HepG2 (cell line): ENCODE results near the gene COL9A3. TPM values are rescaled to one million over a fixed set of nuclear protein-coding genes. Genes with fewer than 3 reads are reported as not detected.

Source experiments
- AKAP8 ChIP-seq: sonication (generic); formaldehyde crosslinking; IDR thresholded peaks from 2 replicates; pipeline ENCODE4 v1.5.1; 2020; ENCODE audit warnings: mild to moderate bottlenecking, missing genetic modification reagents
- CSRNP1 ChIP-seq: sonication (generic); formaldehyde crosslinking; IDR thresholded peaks from 2 replicates; pipeline ENCODE4 v1.8.1; 2023; ENCODE audit warnings: mild to moderate bottlenecking, missing genetic modification reagents
- ERF ChIP-seq: IDR thresholded peaks from 2 replicates; pipeline ENCODE4 v1.6.1; 2018; ENCODE audit warnings: missing biosample characterization, missing genetic modification reagents
- HDAC1 ChIP-seq: sonication (generic); formaldehyde crosslinking; IDR thresholded peaks from 2 replicates; pipeline ENCODE4 v1.5.1; 2020; ENCODE audit warnings: mild to moderate bottlenecking, missing genetic modification reagents
- IRF1 ChIP-seq: sonication (generic); formaldehyde crosslinking; IDR thresholded peaks from 2 replicates; pipeline ENCODE4 v1.4.0; 2020; ENCODE audit warnings: low read depth, mild to moderate bottlenecking, missing genetic modification reagents
- NCOR1 ChIP-seq: fragments of 200-600 bp; sonication (generic); IDR thresholded peaks from 2 replicates; pipeline ENCODE4 v1.7.0; 2017; ENCODE audit warnings: antibody characterized with exemption, low read length, borderline replicate concordance
- REST ChIP-seq, 2 experiments: IDR thresholded peaks; 2 replicates each; pipeline ENCODE4 v1.6.1; 2011 to 2012; ENCODE audit warnings: low read length in 2 of 2, borderline replicate concordance in 1 of 2, low read depth in 1 of 2, mild to moderate bottlenecking in 1 of 2, moderate library complexity in 1 of 2
- SIX4 ChIP-seq: sonication (generic); formaldehyde crosslinking; IDR thresholded peaks from 2 replicates; pipeline ENCODE4 v1.4.0; 2020; ENCODE audit warnings: missing genetic modification reagents
- SNAPC5 ChIP-seq: sonication (generic); formaldehyde crosslinking; IDR thresholded peaks from 2 replicates; pipeline ENCODE4 v1.8.1; 2023; ENCODE audit warnings: mild to moderate bottlenecking, missing genetic modification reagents, borderline replicate concordance
- ZBTB33 ChIP-seq: sonication (generic); formaldehyde crosslinking; IDR thresholded peaks from 2 replicates; pipeline ENCODE4 v1.4.0; 2020; ENCODE audit warnings: missing genetic modification reagents
- ZC3H13 ChIP-seq: sonication (generic); formaldehyde crosslinking; IDR thresholded peaks from 2 replicates; pipeline ENCODE4 v1.8.1; 2023; ENCODE audit warnings: mild to moderate bottlenecking, missing genetic modification reagents, moderate library complexity
- ZFP1 ChIP-seq: IDR thresholded peaks from 2 replicates; pipeline ENCODE4 v1.6.1; 2016
- ZFX ChIP-seq: sonication (generic); formaldehyde crosslinking; IDR thresholded peaks from 2 replicates; pipeline ENCODE4 v1.4.0; 2020; ENCODE audit warnings: mild to moderate bottlenecking, low read depth, missing genetic modification reagents, moderate library complexity
- ZKSCAN8 ChIP-seq: IDR thresholded peaks from 2 replicates; pipeline ENCODE4 v1.6.1; 2016; ENCODE audit warnings: borderline replicate concordance, missing genetic modification reagents, missing compliant biosample characterization
- ZMYM3 ChIP-seq: sonication (generic); formaldehyde crosslinking; IDR thresholded peaks from 2 replicates; pipeline ENCODE4 v1.5.1; 2020; ENCODE audit warnings: mild to moderate bottlenecking, missing genetic modification reagents
- ZNF33B ChIP-seq: sonication (generic); formaldehyde crosslinking; IDR thresholded peaks from 2 replicates; pipeline ENCODE4 v1.5.1; 2020; ENCODE audit warnings: mild to moderate bottlenecking, missing genetic modification reagents
- ZNF547 ChIP-seq: sonication (generic); formaldehyde crosslinking; IDR thresholded peaks from 2 replicates; pipeline ENCODE4 v1.5.1; 2020; ENCODE audit warnings: mild to moderate bottlenecking, missing genetic modification reagents
- ZNF746 ChIP-seq: sonication (generic); formaldehyde crosslinking; IDR thresholded peaks from 2 replicates; pipeline ENCODE4 v1.8.0; 2022; ENCODE audit warnings: mild to moderate bottlenecking, missing genetic modification reagents
- polyA plus RNA-seq, 8 experiments: library from polyadenylated mRNA; depleted of rRNA in 3 of 8; stranded (reverse) in 7 of 8; unstranded in 1 of 8; fragments of >200 nt; fragmentation: Illumina TruSeq in 4 of 8; extraction: Trizol in 4 of 8; gene quantifications; 2 replicates each; pipeline versions ENCODE4 v1.2.1 to v1.2.3, GENCODE V29; 2011 to 2016; ENCODE audit warnings: low read depth in 4 of 8, missing spikeins in 1 of 8, mixed read lengths in 1 of 8; ENCODE audit not compliant: insufficient read depth in 1 of 8
- total RNA-seq, 5 experiments: library from RNA; depleted of rRNA; stranded (reverse); fragments of >200 nt; fragmentation: Illumina TruSeq; extraction: Trizol; gene quantifications; 2 replicates each; pipeline ENCODE4 v1.2.3, GENCODE V29; 2016; ENCODE audit warnings: low read depth in 1 of 5
- TF ChIP-seq, protein P1 (sequence below): sonication (generic); formaldehyde crosslinking; IDR thresholded peaks from 2 replicates; pipeline ENCODE4 v1.9.0; 2021; ENCODE audit warnings: missing genetic modification reagents, mild to moderate bottlenecking, borderline replicate concordance

Gene COL9A3
- total and polyA plus RNA-seq, 2 of the 13 experiments (the other 11 are each of a cell fraction or from before 2014, with no cell fraction given), result 155 to 204 TPM

DNA sequence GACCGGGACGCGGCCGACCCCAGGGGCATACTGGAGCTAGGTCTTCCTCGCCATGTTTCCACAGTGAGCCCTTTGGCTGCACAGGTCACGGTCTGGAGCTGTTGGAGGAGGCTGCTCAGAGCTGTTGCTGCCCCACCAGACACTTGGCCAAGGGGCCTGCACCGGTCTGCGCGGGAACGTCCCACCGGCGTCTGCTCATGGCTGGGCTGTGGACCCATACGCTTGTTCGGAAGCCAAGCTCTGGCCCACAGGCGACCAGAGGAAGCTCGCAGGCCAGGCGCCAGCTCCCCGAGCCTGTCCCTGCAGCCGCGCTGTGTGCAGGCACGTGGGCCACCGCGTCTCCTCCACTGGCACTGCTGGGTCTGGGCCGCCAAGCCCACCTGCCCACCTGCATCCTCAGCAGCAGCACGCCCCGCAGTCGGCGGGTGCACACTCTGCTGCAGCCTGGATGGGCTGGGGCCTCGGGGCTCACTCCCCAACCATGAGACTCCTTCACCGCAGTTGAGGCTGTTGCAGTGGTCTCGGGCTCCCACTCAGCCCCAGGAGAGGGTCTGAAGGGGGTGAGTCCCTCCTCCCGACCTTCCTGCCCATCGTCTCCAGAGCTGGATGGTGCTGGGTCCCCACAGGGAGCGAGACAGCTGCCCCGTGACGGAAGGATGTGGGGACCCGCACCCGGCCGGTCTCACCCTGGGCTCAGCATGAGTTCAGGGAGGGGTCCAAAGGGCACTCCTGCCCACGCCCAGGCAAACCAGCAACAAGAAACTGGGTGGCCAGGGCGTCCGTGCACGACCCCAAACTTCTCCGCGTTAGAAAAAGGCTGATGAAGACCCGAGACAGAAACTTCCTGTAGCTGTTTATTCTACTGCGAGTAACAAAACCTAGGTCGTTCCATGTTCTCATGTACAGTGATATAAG is 60.3 kb downstream of the COL9A3 start (continued):
- TF ChIP-seq ZBTB33 (CRISPR knock-in tag) (peak; percentile 89), SIX4 (CRISPR knock-in tag) (no peak), ZC3H13 (peak; percentile 82; the same call in 1 of the 2 replicates), ERF (CRISPR knock-in tag) (no peak), SNAPC5 (no peak), AKAP8 (CRISPR knock-in tag) (no peak), ZNF33B (CRISPR knock-in tag) (peak; percentile 63; the same call in 1 of the 2 replicates), ZFX (CRISPR knock-in tag) (peak; percentile 41; the same call in 1 of the 2 replicates), ZKSCAN8 (CRISPR knock-in tag) (no peak), NCOR1 (0 out of 2 replicates have a peak, but pooled peaks have one; percentile 41), CSRNP1 (peak; percentile 85; the same call in 1 of the 2 replicates), ZNF547 (CRISPR knock-in tag) (0 out of 2 replicates have a peak, but pooled peaks have one; percentile 37), HDAC1 (CRISPR knock-in tag) (peak; percentile 73), ZFP1 (no peak), REST (IDR thresholded peaks at IDR 0.05; ENCODE audit: borderline replicate concordance in 1 of 2, low read depth in 1 of 2, low read length in 2 of 2) (no peak), ZMYM3 (peak; percentile 51; the same call in 1 of the 2 replicates), ZNF746 (CRISPR knock-in tag) (no peak), IRF1 (CRISPR knock-in tag) (no peak)
- TF ChIP-seq, protein P1, sequence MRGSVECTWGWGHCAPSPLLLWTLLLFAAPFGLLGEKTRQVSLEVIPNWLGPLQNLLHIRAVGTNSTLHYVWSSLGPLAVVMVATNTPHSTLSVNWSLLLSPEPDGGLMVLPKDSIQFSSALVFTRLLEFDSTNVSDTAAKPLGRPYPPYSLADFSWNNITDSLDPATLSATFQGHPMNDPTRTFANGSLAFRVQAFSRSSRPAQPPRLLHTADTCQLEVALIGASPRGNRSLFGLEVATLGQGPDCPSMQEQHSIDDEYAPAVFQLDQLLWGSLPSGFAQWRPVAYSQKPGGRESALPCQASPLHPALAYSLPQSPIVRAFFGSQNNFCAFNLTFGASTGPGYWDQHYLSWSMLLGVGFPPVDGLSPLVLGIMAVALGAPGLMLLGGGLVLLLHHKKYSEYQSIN (CRISPR knock-in tag), result no peak
